ENCODE measurements around the gene CXorf65.

CXorf65 gene

DNA sequence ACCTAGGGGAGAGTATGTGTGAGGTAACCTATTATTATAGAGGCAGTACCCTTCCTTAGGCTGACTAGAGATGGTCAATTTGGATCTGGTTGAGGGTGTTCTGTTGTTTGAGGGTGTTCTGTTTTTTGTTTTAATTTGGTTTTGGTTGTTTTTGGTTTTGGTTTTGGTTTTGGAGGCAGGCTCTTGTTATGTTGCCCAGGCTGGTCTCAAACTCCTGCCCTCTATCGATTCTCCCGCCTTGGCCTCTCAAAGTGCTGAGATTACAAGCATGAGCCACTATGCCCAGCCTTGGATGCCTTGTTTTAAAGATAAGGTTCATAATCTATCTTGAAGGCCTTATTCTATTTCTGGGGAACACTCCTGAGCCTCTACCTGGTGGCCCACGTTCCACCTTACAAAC lies 912 bp downstream of the CXorf65 start:
- no peak for DNase-seq (ENCODE audit: low spot score)

DNA sequence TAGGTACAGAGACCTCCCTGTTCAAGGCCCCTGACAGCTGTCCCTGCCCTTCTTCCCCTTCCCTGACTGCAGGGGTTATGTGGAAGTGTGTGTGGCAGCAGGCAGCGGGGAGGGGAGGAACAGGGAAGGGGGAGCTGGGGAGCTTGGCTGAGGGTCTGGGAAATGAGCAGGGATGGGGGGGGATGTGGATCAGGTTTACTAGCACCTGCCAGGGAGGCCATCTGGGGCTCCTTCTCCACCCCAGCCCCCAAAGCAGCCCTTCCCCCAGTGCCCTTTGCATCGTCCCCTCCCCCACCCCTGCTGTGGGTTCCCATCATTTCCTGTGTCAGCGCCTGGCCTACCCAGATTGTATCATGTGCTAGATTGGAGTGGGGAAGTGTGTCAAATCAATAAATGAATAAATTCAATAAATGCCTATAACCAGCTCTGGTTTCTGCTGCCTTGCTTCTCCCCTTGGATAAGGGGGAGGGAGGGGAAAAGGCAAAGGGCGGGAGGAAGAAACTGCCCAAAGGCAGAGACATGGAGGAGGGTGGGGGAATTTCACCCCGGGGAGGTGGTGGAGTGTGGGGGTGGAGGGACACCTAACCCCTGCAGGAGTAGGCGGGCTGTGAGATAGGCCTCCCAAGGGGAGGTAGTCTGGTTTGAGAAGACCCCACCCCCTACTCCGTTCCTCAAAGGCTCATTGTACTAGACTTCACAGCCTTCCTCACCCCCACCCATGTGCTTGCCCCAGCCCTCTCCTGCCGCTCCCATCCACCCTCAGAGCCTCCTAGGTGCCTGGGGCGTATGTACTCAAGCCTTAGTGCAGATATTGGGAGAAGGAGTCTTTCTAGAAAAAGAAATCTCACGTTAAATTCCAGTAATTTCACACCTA lies 3.2 kb downstream of the CXorf65 start:
- DNase-seq (ENCODE audit: low spot score): no peak

DNA sequence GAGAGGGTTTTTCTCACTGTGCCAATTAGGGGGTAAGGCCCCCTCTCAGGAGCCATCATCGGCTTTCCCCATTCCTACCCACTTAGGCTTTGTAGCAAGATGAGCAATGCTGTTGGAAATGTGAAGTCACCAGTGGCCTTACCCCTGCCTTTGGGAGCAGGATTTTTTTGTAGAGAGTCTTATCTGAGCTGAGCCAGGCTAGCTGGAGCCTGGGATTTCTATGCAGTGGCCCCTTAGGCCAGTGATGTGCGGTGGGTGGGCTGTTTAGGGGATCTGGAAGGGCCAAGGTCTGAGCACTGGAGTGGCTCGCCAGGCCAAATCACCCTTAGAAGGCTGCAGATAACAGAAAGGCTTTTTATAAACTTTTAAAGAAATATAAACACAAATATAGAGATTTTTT lies 4.2 kb downstream of the CXorf65 start:
- no peak for DNase-seq (ENCODE audit: low spot score)

DNA sequence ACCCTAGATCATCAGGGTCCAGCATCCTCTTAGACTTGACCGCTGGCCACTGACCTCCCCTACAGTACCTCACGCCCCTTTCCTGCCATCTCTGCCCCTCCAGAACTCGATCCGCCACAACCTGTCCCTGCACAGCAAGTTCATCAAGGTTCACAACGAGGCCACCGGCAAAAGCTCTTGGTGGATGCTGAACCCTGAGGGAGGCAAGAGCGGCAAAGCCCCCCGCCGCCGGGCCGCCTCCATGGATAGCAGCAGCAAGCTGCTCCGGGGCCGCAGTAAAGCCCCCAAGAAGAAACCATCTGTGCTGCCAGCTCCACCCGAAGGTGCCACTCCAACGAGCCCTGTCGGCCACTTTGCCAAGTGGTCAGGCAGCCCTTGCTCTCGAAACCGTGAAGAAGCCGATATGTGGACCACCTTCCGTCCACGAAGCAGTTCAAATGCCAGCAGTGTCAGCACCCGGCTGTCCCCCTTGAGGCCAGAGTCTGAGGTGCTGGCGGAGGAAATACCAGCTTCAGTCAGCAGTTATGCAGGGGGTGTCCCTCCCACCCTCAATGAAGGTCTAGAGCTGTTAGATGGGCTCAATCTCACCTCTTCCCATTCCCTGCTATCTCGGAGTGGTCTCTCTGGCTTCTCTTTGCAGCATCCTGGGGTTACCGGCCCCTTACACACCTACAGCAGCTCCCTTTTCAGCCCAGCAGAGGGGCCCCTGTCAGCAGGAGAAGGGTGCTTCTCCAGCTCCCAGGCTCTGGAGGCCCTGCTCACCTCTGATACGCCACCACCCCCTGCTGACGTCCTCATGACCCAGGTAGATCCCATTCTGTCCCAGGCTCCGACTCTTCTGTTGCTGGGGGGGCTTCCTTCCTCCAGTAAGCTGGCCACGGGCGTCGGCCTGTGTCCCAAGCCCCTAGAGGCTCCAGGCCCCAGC lies 5.7 kb downstream of the CXorf65 start:
- DNase-seq (ENCODE audit: low spot score): no peak

DNA sequence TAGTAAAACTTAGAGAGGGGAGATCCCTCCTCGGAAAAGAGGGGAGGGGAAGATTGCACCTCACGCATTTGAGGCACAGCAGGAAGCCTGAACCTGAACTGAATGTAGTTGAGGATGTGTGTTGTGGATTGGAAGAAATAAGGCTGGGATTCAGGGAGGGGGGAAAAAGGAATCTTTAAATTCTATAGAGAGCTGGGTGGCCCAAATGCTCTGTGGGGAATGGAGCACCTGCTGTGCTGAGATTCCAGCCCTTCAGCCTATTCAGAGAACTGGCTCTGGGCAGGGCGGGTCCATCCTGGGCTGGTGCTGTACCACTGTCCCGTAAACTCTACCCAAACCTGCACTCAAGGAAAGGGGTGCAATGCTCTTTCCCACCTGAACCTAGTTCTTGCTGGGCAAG lies 6.8 kb downstream of the CXorf65 start:
- DNase-seq (ENCODE audit: low spot score): no peak

DNA sequence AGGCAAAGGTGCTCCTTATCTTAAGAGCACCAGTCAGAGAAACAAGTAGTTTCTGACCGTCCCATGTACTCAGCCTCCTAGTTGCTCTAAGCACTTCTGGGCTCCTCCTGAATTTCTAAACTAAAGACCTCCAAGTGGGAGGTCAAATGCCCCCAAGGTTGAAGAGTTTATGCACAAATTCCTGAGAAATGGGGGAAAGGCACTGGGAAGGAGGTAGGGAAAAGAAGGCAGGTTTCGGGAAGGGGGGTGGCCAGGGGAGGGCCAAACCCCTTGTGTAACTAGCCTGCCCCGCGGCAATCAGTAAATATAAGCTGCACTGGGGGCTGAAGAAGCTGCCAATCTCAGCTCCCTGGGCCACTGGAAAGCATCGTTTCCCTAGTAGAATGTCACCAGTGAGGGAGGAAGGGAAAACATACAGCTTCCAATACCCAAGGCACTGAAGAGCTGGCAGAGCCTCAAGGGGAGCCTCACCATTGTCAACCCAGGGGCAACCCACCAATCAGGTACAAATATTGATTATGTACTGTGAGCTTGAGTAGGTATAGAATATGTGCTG lies 7.5 kb downstream of the CXorf65 start:
- no peak for DNase-seq (ENCODE audit: low spot score)

DNA sequence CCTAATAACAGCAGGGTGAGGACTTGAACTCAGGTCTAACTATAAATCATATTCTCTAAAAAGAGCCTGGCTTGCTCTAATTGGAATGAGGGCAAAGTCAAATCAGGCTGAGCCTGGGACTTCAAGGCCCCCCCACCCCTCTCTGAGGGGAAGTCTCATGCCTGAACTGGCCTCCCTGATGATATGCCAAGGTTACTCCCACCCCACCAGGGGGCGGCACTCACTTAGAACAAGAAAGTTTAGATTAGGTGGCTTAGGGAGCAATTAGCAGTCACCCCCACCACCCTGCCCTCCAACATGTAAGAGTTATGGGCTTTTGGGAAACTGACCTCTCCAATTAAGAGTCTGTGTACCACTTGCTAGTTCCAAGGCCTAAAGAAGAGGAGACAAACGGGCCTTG lies 8.2 kb downstream of the CXorf65 start:
- no peak for DNase-seq (ENCODE audit: low spot score)

DNA sequence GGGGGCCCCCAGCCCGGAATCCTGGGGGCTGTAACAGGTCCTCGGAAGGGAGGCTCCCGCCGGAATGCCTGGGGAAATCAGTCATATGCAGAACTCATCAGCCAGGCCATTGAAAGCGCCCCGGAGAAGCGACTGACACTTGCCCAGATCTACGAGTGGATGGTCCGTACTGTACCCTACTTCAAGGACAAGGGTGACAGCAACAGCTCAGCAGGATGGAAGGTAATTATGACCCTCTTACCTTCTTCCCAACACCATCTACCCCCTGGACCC lies 9.8 kb downstream of the CXorf65 start:
- no peak for DNase-seq (ENCODE audit: low spot score)

DNA sequence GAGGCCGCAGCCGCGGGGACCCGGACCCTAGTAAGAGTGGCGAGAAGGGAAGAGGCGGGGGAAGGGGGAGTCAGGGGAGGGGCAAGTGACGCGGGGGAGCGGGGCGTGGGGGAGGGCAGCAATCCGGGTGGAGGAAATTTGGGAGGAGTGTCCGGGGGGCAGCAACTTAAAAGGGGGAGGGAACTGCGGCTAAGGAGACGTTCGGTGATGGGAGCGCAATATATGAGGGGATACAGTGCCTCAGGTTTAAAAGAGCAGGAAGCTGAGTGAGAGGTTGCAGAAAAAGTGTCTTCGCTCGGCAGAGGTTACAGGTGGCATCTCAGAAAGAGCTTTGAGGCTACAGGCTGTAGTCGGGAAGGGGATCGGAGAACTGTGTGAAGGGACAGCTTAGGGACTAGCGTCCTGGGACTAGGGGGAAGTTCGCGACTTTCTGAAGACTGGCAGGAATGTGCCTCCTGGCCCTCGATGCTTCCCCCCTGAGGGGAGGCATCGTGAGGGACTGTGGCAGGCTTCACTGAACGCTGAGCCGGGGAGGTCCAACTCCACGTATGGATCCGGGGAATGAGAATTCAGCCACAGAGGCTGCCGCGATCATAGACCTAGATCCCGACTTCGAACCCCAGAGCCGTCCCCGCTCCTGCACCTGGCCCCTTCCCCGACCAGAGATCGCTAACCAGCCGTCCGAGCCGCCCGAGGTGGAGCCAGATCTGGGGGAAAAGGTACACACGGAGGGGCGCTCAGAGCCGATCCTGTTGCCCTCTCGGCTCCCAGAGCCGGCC lies 10.4 kb downstream of the CXorf65 start:
- DNase-seq (ENCODE audit: low spot score): peak; percentile 74

DNA sequence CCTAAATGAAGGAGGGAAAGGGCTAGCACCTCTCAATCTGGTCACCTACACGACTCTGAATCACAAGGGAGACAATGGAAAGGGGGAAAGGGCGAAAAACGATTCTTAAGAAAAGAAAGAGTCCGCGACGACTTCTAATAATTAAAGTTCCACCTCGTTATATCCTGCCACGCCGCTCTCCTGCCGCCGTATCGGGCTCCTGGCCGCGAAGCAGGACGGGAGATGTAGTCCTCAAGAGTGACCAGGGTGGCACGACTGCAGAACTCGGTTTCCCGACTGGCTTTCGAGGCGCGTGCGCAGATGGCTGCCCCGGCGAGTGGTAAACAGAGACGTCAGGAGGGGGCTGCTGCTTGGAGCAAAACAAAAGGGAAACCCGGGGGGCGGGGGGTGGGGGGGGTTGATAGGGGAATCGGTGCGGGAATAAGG lies 11.0 kb downstream of the CXorf65 start, which contains the start of gene FOXO4:
TSS of gene FOXO4 (plus strand) at position 297 of the 426 bp plus-strand sequence. CDS start 678 bp downstream, outside the sequence.
- peak; percentile 89 for DNase-seq (ENCODE audit: low spot score)

DNA sequence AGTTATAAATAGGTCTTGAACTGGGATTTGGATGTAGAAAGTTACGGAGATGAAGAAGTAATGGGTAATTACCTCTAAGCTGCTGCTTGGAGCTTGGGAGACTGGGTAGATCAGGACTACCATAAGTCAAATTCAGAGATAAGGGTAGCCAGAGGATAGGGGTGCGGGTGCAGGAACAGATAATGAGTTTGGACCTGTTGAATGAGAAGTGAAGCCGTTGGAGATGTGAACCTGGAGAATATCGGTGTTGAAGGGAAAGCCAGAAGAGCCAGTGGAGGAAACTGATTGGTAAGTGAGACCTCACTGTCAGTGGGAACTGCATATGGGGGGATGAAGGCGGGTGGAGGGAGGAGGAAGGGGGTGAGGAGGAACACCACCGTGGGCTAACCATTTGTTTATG lies 11.5 kb downstream of the CXorf65 start:
- no peak for DNase-seq (ENCODE audit: low spot score)

DNA sequence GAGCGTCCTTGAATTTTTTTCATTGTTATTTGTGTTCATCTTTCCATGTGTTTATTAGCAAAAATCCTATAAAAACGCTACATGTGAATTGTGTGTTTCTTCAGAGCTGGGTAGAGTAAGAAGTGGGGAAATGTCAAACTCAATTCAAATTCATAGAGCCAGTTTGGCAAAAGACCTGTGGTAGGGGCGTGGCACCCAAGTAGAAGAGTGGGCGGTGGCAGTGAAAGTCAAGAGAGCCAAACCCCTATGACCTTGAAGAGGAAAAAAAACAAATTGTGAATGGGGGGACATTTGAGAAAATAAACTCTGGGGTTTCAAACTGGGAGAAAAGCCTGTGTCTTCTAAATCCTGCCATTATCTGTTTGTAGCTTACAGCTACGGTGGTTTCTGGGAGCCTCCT lies 15.3 kb downstream of the CXorf65 start:
- no peak for DNase-seq (ENCODE audit: low spot score)

DNA sequence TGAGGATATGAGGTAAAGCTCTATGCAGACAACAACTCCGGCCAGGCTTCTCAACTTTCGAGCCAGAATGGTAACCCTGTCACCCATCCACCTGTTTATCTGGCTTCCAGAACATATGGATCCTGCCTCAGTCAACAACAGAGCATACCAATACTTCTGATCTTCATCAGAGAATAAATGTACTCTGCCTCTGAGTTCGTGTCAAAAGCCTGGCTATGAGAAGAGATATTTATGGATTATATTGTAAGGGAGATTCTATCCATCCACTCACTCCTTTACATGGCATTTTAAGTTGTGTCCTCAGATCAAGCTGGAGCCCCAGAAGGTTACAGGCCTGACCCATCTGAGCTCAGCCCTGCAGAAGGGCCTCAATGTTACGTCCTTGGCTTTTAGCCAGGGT lies 20.6 kb downstream of the CXorf65 start:
- no peak for DNase-seq (ENCODE audit: low spot score)

DNA sequence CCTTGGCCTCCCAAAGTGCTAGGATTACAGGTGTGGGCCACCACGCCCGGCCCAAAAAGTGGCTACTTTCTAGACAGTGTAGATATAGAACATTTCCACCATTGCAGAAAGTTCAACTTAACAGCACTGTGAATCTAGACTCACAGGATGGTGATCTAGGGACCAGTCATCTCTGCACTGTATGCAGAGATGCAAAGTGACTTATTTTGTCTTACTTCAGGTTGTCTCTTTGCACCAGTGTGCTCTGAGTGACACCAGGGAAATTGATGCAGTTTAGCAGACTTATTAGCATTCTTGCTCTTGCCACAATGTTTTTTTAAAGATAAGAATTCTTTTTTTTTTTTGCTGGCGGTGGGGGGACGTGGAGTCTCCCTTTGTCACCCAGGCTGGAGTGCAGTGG lies 23.7 kb downstream of the CXorf65 start:
- no peak for DNase-seq (ENCODE audit: low spot score)

DNA sequence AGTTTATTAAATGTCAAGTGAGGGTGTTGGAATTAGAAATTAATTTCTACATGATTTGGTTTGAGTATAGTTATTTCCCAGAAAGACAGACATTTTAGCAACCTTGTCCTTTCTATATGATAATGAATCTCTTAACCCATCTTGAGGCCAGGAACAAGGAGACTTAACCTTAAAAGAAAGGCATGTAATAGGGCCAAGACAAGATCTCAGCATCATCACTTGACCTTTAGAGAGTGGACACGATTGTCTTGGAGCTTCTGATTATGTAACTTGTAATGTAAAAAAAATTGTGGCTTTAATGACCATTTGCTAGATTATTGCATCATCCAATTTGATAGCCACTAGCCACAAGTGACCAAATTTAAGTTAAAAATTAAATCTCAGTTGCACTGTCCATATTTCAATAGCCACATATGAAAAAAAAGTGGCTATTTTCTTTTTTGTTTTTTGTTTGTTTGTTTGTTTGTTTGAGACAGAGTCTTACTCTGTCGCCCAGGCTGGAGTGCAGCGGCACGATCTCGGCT lies 24.4 kb downstream of the CXorf65 start:
- no peak for DNase-seq (ENCODE audit: low spot score)

DNA sequence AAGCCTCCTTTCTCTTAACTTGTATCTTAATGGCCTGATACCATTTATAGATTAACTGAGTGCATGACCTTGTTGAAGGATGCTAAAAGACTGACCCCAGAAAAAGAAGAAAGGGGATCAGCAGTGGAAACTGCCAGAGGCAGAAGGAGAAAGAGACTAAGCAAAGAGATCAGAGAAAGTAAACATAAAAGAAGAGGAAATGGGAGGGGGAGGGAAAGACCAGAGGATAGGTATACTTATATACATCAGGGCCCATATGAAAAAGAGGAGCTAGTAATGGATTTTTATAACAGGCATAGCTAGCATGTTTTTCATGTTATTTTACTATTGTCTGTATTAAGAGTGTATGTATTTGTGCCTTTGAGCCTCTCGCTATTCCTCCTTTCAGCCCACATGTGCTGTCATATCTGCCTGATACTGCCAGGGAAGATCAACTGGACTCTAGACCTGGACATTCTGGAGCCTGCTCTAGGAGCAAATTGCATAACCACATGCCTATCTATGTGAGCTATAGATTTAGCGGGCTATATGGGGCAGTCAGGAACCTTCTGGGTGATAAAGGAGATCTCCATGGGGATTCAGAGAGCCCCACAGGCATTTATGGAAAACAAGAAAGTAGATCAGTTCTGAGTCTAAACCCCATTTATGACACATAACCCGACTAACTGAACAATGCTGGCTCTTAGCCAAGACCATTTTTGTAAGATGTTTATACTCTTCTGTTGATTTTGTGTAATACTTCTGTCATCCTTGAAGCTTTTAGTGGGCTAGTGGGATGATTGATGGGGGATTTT lies 25.0 kb downstream of the CXorf65 start:
- DNase-seq (ENCODE audit: low spot score): no peak

DNA sequence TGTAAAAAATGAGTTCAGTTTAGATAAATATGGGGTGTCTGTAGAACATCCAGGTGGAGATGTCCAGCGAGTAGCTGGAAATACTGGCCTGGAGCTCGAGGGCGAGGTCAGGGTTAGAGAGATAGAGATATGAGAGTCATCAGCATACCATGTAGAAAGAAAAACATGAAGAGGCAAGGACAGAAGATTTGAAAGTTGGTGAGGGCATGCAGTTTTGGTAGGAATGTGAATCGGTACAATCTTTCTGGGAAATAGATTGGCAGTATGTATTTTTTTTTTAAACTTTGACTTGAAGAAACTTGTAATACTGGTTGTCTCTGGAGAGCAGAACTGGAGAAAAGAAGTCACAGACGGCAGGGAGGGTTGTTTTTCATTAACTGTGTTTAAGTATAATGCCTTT lies 36.0 kb downstream of the CXorf65 start:
- no peak for DNase-seq (ENCODE audit: low spot score)

DNA sequence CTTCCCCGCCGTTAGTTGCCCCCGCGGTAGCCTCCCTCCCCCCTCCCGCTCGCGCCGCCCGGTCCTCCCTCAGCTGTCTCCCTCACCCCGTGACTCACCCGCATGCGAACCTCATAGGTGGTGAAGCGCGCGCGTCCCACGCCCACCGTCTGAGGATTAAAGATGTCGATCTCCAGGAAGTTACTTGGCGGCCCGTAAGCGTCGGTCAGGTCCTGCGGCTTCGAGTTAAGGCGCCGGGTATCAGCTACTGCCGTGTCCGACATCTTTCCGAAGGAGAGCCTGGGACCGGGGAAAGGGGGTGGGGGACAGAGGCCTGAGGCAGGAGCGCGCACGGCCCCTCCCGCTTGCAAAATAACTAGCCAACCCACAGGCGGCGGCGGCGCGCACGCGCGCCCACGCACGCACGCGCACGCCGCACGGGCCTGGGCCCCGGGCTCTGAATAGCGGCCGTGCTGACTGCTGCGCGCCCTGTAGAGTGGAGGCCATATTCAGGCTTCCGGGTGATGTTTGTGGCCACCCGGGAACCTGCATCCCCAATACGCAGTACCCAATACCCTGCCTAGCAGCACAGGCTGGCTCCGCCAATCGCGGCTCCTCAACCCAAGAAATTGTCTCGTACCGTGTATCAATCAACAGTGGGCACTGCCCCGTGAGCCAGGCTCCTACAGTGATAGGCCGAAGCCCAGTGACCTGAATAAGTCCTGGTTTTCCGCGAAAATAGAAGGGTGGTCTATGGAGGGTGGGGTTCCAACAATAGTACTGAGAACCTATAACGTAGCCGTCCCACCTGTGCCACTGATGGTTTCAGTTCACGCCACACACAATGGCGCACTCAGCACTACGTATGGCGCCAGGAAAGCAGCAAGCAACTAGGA lies 38.3 kb downstream of the CXorf65 start, which contains the start of gene SNX12:
TSS of gene SNX12 (minus strand) at position 291 of the 875 bp plus-strand sequence. CDS start at position 263, 28 bp downstream.
- peak; percentile 81 for DNase-seq (ENCODE audit: low spot score)

DNA sequence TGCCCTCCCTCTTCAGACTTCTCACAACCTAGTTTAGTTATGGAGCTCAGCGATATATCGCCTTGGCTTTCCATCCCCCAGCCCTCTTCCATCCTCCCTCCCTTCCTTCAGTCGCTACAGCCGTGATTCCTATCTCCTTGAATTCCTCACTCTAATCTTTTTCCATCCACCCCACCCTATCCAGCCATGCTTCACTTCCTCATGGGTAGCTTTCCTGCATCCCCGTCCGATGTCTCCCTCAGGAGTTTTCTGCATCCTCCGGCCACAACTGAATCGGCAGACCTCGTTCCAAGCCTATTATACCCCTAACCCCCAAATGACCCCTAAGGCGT lies 38.9 kb downstream of the CXorf65 start:
- DNase-seq (ENCODE audit: low spot score): no peak

DNA sequence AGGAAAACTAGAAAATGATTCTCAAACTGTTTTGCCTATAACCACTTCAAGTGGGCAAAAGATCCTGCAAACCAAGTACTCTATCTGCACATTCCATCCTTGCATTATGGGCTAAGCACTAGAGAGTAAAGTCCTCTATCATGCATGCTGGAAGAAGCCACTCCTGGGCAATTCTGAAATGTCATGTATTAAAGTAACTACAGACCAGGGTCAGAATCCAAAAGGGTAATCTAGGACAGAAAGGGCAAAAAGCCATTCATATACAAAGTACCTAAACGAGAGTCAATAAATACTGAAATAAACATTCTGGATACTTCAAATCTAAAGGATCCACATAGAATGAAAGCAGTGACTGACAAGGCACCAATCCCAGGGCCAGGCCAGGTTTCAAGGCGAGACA lies 39.5 kb downstream of the CXorf65 start:
- no peak for DNase-seq (ENCODE audit: low spot score)

All from hepatic stellate cell (primary cell).